ENCODE data around the gene GALNT18.

- no peak for TF ChIP-seq ZNF70 (CRISPR knock-in tag; IDR thresholded peaks at IDR 0.05)
- no peak for TF ChIP-seq PATZ1 (CRISPR knock-in tag; IDR thresholded peaks at IDR 0.05; ENCODE audit: borderline replicate concordance)
- TF ChIP-seq ZC3H10 (CRISPR knock-in tag; IDR thresholded peaks at IDR 0.05): no peak
- TF ChIP-seq ESRRG (CRISPR knock-in tag; IDR thresholded peaks at IDR 0.05): no peak
- no peak for TF ChIP-seq RARB (CRISPR knock-in tag; IDR thresholded peaks at IDR 0.05)
- TF ChIP-seq, protein P1, sequence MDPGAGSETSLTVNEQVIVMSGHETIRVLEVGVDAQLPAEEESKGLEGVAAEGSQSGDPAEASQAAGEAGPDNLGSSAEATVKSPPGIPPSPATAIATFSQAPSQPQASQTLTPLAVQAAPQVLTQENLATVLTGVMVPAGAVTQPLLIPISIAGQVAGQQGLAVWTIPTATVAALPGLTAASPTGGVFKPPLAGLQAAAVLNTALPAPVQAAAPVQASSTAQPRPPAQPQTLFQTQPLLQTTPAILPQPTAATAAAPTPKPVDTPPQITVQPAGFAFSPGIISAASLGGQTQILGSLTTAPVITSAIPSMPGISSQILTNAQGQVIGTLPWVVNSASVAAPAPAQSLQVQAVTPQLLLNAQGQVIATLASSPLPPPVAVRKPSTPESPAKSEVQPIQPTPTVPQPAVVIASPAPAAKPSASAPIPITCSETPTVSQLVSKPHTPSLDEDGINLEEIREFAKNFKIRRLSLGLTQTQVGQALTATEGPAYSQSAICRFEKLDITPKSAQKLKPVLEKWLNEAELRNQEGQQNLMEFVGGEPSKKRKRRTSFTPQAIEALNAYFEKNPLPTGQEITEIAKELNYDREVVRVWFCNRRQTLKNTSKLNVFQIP (CRISPR knock-in tag; IDR thresholded peaks at IDR 0.05; ENCODE audit: borderline replicate concordance, low read depth): no peak
- no peak for TF ChIP-seq ZFP3 (CRISPR knock-in tag; IDR thresholded peaks at IDR 0.05)
- no peak for TF ChIP-seq OSR1 (CRISPR knock-in tag; IDR thresholded peaks at IDR 0.05)
- no peak for TF ChIP-seq SNAI2 (CRISPR knock-in tag; IDR thresholded peaks at IDR 0.05)
- no peak for TF ChIP-seq ZFP30 (CRISPR knock-in tag; IDR thresholded peaks at IDR 0.05)
- TF ChIP-seq ARNTL (CRISPR knock-in tag; IDR thresholded peaks at IDR 0.05; ENCODE audit: borderline replicate concordance, low read depth): no peak
These were observed 96.5 kb downstream of the GALNT18 start for GRCh38 chr11:11525283-11525682.

Data from SK-N-SH treated with all-trans-retinoic acid at 6 μM for 48 hours (cell line).